22Rv1 (cell line): ENCODE data around the gene NXPH3.
"Not testable (repeated sequence)": the region's sequence is repeated elsewhere in the genome, so short reads cannot be mapped to it uniquely, and the experiment has no call there.

Experiments
- H3K27ac ChIP-seq: fragments of 450-650 bp; 2 replicates; pipeline ENCODE4 v1.5.1; 2017
- ZFX ChIP-seq: fragments of 450-650 bp; IDR thresholded peaks from 2 replicates; pipeline ENCODE4 v1.6.1; 2017; ENCODE audit warnings: antibody characterized with exemption, borderline replicate concordance
- TF ChIP-seq, protein P1 (sequence below): fragments of 450-650 bp; IDR thresholded peaks from 2 replicates; pipeline ENCODE4 v1.5.1; 2017; ENCODE audit warnings: mild to moderate bottlenecking

The NXPH3 gene

DNA sequence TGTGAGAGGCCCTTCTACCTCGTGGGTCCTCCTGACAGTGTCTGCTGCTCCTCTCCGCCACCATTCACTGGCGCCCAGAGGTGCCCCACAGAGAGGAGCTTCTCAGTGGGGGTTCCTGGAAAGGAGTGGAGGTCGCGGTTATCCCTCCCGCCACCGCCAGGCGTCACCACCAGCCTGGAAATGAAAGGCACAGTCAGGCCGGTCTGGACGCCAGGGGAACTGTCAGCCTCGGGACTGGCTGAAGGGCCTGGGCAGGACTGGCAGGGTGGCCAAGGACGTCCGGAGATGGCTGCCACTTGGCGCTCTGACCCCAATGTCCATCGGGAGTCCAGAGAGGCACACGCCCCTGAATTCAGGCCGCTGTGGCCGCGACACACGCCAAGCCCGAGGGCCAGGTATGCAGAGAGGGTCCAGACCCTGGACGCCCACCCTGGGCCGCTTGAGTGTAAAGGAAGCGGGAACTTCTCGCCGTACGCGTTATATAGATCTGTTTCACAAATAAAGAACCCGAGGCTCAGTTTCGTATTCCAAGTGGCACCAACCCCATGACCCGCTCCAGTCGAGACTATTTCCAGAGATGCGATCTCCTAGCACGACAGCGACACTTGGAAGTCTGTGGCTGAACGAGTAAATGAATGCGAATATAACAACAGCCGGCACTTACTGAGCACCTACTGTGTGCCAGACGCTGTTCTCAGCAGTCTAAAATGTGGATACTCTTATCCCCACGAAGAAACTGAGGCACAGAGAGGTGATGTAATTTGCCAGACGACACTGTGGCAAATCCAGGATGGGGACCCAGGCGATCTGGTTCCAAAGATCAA lies 7.6 kb upstream of the NXPH3 start:
- peak overlapping the region; percentile 63 for H3K27ac ChIP-seq
- TF ChIP-seq, protein P1, sequence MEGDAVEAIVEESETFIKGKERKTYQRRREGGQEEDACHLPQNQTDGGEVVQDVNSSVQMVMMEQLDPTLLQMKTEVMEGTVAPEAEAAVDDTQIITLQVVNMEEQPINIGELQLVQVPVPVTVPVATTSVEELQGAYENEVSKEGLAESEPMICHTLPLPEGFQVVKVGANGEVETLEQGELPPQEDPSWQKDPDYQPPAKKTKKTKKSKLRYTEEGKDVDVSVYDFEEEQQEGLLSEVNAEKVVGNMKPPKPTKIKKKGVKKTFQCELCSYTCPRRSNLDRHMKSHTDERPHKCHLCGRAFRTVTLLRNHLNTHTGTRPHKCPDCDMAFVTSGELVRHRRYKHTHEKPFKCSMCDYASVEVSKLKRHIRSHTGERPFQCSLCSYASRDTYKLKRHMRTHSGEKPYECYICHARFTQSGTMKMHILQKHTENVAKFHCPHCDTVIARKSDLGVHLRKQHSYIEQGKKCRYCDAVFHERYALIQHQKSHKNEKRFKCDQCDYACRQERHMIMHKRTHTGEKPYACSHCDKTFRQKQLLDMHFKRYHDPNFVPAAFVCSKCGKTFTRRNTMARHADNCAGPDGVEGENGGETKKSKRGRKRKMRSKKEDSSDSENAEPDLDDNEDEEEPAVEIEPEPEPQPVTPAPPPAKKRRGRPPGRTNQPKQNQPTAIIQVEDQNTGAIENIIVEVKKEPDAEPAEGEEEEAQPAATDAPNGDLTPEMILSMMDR, result peak; percentile 92
- TF ChIP-seq ZFX, result no peak

DNA sequence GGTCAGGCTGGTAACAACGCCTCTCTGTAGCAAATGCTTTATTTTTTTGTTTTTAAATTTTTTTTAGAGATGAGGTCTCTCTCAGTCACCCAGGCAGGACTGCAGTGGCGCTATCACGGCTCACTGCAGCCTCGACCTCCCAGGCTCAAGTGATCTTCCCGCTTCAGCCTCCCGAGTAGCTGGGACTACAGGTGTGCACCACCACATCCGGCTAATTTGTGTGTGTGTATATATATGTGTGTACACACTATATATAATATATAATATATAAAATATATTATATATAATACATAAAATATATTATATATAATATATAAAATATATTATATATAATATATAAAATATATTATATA lies 7.0 kb upstream of the NXPH3 start:
- not testable (repeated sequence) for H3K27ac ChIP-seq

DNA sequence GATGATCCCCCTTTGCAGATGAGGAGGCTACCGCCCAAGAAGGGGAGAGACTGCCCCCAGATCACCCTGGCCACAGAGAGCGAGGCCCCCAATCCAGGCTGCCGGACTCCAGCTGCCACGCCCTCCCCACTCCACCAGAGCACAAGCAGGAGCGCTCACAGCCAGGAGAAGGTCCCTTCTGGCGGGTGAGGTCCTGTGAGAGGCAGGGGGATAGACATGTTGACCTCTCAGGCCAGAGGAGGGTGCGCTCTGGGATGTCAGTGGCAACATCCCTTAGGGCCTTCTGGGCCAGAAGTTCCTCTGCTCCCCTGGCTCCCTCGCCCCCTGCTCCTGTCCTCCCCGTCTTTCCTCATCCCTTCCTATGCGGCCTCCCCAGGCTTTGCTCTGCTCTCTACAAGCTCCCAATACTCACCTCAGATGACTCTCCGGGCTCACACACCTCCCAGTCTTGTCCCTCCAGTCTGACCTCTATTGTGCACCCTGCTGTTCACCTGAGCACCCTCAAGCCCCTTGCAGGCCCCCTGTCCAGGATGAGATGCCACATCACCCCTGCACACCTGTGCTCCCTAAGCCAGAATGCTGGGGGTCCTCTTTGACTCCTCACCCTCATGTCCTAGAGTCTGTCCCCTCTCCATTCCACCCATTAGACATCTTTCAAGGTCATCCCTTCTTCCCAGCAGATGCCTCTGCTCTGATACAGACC lies 5.0 kb upstream of the NXPH3 start:
- TF ChIP-seq ZFX, result no peak
- TF ChIP-seq, protein P1, result no peak

DNA sequence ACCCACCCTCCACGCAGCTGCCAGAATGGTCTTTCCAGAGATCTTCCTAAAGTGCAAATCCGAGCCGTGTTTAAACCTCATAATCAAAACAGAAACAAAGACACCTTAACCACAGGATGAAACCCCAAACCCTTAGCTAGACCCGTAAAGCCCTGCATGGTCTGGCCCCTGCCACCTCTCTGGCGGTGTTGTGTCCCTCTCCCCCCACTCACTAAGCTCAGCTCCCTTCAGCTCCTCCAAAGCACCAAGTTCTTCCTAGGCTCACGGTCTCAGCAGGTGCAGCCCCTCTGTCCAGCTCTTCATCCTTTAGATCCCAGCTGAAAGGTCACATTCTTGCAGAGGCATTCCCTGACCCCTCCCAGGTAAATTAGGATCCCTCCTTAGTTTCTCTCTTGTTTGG lies 4.4 kb upstream of the NXPH3 start:
- TF ChIP-seq, protein P1, result no peak
- TF ChIP-seq ZFX, result no peak
- H3K27ac ChIP-seq, result no peak overlapping the region

More for the DNA sequence above, 5.0 kb upstream of the NXPH3 start:
- peak overlapping the region; percentile 75; the same call in 1 of the 2 replicates for H3K27ac ChIP-seq

DNA sequence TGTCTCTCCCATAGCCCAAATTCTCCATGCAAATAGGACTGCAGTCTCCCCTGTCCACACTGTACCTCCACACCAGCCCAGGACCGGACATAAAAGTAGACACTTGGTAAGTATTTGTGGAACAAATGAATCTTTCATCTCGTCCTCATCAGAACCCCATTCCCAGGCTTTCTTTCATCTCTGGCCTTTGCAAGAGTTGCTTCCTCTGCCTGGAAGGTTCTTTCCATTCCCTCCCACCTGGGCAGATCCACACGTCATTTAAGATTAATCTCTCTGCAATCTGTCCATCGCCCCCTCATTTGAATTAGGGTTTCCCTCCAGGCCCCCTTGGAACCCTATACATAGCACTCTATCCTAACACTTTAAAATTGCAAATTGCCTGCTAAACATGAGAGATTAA lies 3.9 kb upstream of the NXPH3 start:
- no peak overlapping the region for H3K27ac ChIP-seq
- TF ChIP-seq ZFX, result no peak
- TF ChIP-seq, protein P1, result no peak

DNA sequence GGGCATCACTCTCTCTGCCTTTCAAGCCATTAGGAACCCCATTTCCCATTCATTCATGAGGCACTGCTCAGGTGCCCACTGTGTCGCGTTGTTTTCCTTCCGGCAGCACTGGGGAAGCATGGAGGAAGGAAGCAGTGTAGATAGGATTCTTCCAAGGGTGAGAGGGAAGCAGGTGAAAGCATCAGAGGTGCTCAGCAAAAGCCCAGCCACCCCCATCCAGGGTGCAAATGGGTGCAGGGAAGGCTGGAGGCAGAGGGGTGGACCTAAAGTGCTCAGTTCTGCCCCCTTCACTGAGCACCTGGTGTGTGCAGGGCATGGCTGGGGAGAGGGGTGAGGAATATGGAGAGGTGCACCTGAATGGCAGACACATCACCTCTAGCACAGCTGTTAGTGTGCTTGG lies 3.4 kb upstream of the NXPH3 start:
- H3K27ac ChIP-seq, result no peak overlapping the region
- TF ChIP-seq ZFX, result no peak
- TF ChIP-seq, protein P1, result no peak

DNA sequence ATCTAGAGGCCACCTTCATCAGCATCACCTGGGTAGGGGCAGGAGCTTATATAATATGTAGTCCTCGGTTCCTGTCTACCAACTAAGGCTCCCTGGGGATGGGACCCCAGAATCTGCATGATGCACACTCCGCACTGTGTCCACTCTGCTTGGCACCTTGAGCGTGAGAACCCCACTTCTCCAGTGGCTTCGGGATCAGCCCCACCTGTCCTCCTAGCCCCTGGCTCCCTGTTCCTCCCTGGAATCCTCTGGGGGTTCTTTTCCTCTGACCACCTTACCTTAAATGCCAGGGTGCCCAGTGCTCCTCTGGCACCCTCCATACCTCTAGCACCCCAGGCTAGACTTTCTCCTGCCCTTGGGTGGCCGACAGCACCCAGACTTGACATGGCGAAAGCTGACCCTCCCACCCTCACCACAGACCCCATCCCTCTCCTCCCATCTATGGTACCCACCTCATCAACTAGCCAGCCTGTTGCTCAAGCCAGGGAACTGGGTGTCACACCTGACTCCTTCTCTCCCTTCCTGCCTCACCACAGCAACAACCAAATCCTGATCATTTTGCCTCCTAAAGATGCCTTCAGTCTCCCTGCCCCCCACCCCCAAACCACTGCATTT lies 2.8 kb upstream of the NXPH3 start:
- TF ChIP-seq ZFX, result no peak
- TF ChIP-seq, protein P1, result no peak
- H3K27ac ChIP-seq, result no peak overlapping the region
